DMS114 treated with DMSO at 0.1 percent for 48 hours (cell line): ENCODE data around the gene DIRAS1.

Experiments used
- DNase-seq: peaks from one replicate; lab custom pipeline; 2025; ENCODE audit not compliant: unreplicated experiment; lab: John Stamatoyannopoulos, UW

Gene DIRAS1

DNA sequence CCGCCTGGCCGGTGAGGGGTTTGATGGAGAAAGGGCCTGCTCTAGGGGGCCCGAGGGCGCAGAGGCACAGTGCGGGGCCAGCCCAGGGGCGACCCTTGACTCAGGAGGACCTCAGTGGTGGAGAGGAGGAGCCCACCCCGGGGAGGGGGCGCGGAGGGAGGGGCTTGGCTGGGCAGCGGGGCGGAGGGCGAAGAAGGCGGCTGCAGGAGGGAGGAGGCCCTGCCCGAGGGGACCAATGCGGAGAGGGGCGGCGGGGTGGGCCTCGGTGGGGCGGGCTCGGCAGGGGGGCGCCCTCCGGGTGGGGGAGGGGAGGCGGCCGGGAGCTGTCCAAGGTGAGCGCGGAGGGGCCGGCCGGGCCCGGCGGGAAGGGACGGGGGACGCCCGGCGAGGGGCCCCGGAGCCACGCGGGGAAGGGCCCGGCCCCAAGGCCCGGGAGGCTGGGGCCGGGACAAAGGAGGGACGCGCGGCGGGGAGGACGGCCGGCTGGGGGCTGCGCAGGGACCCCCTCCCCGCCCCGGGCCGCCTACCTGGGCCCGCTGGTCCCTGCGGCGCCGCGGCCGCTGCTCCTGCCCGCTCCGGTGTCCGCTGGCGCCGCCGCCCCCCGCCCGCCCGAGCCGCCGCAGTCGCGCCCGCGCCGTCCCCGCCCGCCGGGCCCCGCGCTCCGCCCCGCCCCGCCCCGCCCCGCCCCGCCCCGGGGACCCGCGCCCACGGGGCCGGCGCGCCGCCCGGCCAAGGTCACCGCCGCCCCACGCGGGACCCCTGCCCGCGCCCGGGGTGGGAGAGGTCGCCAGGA, at the start of gene DIRAS1:
DIRAS1 (minus strand) TSS at position 596 of the 793 bp plus-strand sequence. CDS start 3,566 bp downstream, outside the sequence.
- no peak for DNase-seq

DNA sequence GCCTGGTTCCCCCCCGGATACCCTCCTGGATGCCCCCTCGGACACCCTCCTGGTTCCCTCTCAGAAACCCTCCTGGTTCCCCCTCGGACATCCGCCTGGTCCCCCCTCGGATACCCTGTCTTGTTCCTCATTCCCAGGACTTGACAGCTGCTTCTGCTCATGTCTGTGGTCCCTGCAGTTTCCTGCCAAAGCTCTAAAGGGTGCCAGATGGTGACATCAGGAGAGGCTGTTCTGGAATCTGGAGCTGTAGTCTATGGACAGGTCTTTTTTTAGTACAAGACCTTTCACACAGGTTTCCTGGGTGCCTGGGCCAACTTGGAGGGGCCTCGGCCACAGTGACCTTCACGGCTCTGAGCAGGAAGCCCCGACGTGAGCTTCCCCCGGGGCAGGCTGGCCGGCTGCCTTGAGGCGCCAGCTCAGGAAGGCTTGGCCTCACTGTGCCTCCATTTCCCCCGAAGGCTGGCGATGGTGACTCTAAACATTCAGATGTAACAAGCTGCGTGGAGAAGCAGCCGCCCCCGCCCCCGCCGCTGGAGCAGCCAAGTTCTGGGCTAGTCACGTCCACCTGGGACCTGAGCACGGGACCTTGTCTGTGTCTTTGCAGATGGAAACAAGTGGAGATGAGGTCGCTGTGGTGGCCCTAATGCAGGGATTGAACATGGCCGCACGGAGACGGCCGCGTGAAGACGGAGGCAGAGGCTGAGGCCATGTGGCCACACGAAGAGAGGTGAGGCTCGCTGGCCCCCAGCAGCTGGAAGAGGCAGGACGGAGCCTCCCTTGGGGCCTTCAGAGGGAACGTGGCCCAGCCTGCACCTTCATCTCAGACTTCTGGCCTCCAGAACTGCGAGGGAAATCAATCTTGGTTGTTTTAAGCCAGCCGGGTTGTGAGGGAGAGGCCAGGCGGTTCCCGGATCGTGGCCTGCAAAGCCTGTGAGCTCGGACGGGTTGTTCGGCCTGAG, 49.2 kb upstream of the DIRAS1 start:
- no peak for DNase-seq

- no peak for DNase-seq
These were observed 48.0 kb upstream of the DIRAS1 start for GRCh38 chr19:2769218-2769617.

DNA sequence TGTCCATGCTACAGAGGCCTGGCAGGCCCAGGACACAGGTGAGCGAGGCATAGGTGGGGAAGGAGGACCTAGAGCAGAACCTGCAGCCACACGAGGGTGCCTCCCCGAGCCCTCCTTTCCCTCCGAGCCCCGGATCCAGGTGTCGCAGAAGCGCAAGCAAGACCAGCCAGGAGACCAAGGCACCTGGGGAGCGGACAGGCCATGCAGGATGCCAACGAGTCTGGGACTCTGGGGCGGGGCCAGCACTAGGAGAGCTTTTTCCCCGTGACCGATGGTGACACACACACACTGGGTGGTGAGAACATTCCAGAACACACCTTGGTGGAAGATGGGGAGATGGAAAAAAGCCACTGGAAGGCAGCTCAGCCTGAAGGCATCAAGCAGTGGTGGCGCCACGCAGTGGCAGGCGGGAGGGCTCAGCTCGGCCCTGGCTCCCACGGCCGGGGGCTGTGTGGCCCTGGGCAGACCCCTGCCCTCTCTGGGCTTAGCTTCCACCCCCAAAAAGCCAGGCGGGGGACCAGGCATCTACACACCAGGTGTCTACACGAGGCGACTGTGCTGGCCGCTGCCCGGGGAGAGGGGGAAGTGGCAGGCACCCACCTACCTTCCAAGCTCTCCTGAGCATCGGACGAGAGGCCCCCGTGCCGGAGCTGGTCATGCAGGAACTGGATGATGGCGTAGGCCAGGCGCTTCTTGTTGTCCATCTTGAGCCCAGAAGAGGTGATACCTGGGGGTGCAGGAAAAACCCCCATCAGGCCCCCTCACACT, 47.4 kb upstream of the DIRAS1 start:
- DNase-seq: no peak

GRCh38 chr19:2767688-2768087, 46.5 kb upstream of the DIRAS1 start:
- DNase-seq: no peak

- DNase-seq: no peak
These were observed 45.6 kb upstream of the DIRAS1 start for GRCh38 chr19:2766594-2767372.

DNA sequence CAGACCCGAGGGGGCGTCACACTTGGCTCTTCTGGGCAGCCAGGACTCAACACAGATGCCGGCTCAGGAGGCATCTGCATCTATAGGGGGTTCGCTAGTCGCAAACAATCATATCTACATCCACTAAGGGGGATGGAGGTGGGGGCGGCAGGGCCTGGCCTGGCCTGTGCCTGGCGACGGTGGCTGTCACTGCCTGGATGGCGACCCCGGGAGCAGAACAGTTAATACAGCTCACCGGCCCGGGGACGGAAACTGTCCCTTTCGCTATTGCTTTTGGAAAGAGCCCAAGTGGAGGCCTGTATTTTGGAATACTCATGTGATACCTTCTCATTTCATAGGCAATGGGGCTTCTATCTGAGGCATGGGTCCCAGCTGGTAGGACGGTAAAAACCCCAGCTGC, 44.2 kb upstream of the DIRAS1 start:
- DNase-seq: no peak

GRCh38 chr19:2764945-2765344, 43.8 kb upstream of the DIRAS1 start:
- DNase-seq: no peak

- no peak for DNase-seq
These were observed 42.5 kb upstream of the DIRAS1 start for GRCh38 chr19:2763687-2764086.

DNA sequence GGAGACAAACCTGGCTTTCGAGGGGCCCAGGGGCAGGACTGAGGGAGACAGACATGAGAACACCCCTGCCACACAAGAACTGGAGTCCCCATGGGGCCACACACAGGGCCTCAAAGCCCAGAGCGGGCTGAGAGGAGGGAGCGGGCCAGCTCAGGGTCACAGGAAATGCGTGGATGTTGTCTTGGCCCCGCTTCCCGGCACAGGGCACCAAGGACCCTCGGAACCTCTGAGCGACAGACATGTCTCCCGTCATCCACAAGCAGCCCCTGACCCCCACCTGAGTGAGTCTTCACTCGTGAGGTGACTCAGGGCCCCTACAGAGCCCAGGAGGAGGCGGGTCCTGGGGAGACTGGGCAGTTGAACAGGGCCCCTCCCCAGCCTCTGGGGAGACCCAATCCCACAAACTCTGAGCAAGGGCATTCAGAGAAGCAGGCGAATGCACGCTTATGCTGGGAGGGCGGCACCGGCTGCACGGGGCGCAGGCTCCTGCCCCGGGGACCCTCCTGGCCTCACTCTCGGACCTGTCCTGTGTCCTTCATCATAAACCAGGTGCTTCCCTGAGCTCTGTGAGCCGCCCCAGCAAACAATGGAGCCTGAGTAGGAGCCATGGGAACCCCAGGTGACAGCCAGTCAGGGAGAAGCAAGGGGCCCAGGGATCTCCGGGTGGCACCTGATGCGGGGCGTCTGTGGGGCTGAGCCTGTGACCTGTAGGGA, 41.8 kb upstream of the DIRAS1 start:
- DNase-seq: no peak

- no peak for DNase-seq
These were observed 41.0 kb upstream of the DIRAS1 start for GRCh38 chr19:2761876-2762782.

DNA sequence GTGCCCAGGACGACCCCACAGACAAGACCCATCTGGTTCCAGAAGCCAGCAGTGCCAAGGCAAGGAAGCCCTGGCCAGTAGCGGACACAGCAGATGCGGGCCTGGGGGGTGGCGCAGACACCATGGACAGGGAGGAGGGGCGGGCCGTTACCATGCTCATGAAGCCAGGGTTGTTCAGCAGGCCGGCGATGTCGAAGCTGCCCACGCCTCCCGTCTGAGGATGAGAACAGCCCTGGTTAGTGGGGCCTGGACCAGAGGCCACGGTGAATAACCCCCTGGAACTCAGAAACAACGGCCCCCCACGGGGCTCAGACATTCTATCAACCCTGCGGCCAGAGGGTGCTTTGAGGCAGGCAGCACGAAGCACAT, 40.1 kb upstream of the DIRAS1 start:
- DNase-seq: no peak

GRCh38 chr19:2759965-2760364, 38.8 kb upstream of the DIRAS1 start:
- no peak for DNase-seq

DNA sequence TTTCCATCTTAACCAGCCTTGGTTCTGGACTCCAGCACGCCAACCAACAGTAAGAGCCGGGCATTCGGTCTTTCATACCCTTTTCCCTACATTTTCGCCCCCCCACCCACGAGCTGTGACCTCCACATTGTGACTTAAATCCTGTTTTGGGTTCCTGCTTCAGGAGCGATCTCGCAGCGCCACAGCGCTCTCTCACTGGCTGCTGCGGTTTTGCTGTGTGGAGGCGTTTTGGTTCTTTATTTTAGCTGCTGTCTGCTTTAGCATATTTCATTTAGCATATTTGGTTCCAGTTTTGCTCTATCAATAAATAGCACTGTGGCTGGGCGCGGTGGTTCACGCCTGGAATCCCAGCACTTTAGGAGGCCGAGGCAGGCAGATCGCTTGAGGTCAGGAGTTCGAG, 38.2 kb upstream of the DIRAS1 start:
- no peak for DNase-seq

GRCh38 chr19:2758601-2759313, 37.6 kb upstream of the DIRAS1 start:
- DNase-seq: no peak

- no peak for DNase-seq
These were observed 36.0 kb upstream of the DIRAS1 start for GRCh38 chr19:2756921-2757881.

GRCh38 chr19:2756477-2756876, 35.3 kb upstream of the DIRAS1 start:
- DNase-seq: no peak
